Renal cortex interstitium (tissue), 11 donors: ENCODE data around the gene ZBTB17. TPM values are rescaled to one million over a fixed set of nuclear protein-coding genes. Genes with fewer than 3 reads are reported as not detected.
A peak's percentile ranks its signal among the peaks of the same experiment; 100 is the strongest.
"Not testable (repeated sequence)": the region's sequence is repeated elsewhere in the genome, so short reads cannot be mapped to it uniquely, and the experiment has no call there.

Experiments used
- DNase-seq, 11 donors: peaks; one replicate each; pipeline ENCODE4 v3.0.0-alpha.2; 2013; ENCODE audit warnings: low read depth in 9 of 11, low spot score in 4 of 11; ENCODE audit errors: extremely low read depth in 1 of 11
- polyA plus RNA-seq, 3 donors: library from polyadenylated mRNA; unstranded; fragments of 120-200 nt; gene quantifications; one replicate each; pipeline ENCODE4 v1.2.1, GENCODE V29; 2013; ENCODE audit not compliant: insufficient read length in 3 of 3

The ZBTB17 gene
- polyA plus RNA-seq, 3 donors: 27.9 to 35.0 (median 30.6) TPM

DNA sequence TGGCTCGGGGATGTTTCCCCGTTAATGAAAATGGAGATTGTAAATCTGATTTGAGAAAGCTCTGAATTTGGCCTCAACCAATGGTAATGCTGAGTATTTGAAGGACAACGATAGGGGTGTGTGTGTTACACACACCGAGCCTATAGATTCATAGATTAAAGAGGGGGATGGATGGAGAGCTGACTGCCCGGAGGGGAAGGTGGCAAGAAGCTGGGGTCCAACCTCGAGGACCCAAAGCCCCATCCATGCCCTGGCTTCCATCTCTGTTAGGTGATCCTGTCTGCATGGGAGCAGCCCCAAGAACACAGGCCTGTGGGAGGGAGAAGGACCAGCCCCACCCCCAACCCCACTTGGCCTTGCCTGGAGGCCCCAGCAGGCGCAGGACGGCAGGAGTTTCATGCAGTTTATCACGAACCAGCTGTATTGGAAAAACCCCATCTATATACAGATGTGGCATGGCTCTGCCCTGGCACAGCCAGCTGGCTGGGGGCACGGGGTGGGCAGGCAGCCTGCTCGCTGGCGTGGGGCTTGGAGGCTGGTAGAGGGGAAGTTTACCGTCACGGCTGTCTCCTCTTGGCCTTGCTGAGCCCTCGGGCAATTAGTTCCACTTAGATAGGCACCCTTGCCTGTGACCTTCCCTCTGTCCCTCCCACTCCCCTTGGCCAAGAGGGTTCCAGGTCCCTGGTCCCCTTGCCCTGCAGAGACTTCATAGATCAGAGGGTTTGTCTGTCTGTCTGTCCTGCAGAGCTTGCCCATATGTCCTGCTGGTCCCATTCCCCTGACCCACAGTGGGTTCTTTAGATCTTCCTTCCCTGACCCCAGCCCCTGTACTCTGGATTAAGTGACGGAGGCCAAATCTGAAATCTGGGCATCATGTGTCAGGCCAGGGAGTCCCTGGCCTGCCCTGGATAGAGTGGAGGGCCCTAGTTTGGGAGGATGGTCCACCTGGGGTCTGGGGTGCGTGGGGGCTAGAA, 38.9 kb upstream of the ZBTB17 start:
- no peak for DNase-seq

DNA sequence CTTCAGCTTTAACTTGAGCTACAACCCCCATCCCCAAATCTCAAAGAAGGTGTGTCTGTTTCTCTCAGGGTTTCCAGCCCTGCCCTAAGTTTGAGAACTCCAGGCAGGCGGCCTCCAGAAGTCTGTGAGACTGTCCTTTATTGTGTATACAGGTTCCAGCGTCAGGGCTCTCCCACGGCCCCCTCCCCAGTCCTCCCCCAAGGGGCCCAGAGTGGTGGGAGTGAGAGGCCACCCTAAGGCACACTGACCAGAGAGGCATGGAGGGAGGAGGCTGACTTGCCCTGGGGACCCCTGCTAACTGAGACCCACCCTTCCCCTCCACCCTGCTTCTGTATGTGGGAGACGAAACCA, 38.0 kb upstream of the ZBTB17 start:
- DNase-seq: no peak

DNA sequence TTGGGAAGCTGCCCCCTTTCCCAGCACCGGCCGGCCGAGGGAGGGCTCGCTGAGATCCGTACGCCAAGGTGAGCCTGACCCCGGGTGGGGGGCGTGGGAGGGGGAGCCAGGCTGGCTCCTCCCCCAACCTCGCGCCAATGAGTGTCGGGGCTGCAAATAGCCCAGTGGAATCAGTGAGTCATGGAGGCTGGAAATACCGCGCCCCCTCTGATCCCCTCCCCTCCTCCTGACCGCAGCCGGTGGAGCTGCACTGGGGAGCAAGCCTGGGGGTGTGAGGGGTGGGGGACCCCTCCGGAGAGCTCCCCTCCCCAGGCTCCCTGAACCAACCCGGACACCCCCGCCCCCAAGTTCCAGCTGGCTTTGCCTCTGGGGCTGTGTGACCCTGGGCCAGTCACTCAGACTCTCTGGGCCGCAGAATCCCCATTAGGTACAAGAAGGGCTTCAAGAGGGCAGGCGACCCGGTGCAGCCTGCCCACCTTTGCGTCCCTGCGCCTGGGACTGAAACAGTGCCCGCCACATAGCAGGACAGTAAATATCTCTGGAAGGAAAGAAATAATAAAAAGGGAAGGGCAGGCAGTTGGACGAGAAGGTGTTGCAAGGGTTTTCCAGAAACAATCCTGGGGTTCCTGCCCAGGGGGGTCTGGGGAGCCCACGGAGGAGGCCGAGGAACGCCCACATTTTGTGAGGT, 37.5 kb upstream of the ZBTB17 start:
- peak in 2 of 11 donors; percentile 58 to 66 for DNase-seq

DNA sequence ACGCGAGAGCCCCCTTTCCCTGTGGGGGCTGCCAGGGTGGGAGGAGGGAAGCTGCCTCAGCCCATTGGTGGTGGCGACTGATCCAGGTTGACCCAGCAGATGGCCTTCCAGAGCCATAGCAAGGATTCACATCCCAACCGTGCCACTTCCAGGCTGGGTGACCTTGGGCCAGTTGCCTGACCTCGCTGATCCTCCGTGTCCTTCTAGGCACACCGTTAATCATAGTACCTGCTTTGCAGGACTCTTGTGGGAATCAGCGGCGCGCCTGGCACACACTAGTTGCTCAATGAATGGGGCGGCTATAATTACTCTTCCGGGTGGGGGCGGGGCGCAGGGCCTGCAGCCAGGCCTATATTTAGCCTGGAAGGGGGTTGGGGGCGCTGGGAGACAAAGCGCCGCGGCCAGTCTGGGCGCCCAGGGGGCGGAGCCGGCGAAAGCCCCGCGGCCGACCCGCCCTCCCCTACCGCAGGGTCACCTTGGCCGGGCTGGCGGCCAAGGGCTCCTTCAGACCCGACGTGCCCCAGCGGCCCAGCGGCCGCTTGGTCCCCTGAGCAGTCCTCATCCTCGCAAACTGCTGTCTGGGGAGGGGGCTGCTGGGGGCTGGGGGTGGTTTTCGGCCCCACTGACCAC, 36.8 kb upstream of the ZBTB17 start:
- peak in 2 of 11 donors; percentile 59 to 63 for DNase-seq

DNA sequence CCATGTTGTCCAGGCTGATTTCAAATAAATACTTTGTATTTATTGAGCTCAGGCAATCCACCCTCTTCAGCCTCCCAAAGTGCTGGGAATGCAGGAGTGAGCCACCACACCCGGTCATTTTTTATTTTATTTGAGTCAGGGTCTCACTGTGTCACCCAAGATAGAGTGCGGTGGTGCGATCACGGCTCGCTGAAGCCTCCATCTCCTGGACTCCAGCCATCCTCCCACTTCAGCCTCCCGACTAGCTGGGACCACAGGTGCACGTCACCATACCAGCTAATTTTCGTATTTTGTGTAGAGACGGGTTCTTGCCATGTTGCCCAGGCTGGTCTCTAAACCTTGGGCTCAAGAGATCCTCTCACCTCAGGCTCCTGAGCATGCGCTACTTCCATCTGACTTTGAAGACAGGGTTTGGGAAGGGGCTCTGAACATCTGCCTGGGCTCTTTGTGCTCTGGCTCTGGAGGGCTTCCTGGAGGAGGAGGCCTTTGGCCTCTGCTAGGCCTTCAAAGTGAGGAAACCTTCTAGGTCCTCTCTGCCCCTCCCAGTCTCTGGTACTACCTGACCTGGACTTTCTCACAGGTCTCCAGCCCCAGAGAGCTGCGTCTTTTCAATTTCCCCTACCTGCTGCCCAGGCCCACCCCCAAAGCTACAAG, 36.2 kb upstream of the ZBTB17 start:
- no peak for DNase-seq

DNA sequence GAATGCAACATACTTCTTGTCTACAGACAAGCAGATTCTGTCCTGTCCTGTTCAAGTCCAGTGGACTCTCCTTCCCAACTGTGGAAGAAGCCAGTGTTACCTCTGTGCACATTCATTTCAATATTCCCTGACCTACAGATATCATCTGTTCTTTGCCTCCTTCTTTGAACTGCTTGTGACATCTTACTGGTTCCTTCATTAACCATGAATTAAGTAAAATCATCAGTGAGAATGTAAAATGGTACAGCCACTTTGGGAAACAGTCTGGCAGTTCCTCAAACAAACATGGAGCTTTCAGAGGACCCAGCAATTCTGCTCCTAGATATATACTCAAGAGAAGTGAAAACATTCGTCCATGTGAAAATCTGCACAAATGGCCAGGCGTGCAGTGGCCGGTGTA, 34.9 kb upstream of the ZBTB17 start:
- no peak for DNase-seq

DNA sequence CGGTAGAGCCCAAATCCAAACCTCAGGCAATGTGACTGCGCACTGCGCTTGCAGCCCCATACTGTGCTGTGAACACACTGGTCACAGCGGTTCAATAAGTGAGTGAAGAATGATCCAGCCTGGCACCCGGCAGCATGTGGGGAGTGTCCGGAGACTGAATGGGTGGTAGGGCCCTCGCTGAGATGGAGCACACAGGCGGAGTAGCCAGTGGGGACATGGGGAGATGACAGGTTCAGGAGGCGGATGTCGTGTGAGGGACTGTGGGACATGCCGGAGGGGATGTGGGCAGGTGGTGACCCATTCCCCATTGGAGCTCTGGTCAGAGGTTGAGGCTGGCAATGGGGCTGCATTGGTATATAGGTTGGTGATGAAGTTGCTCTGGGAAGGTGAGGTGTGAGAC, 33.8 kb upstream of the ZBTB17 start:
- DNase-seq: no peak

DNA sequence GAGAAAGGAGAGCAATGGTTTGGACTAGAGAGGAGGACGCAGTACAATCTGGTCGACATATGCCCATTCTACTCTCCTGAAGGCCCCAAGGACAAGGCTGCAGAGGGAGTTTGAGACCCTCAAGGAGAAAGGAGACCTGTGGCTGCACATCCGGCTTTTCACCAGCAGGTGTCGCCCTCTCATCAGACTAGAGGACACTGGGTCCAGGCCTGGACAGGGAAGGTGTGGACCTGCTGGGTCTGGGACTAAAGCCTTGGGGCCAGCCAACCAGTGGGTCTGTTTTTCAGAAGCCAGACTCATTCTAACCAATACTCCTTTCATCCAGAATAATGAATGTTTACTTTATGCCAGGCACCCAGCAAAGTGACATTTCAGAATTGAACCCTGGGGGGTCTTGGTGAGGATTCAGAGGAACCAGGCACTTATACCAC, 33.1 kb upstream of the ZBTB17 start:
- peak in 6 of 11 donors; percentile 54 to 74 (median 70) for DNase-seq

DNA sequence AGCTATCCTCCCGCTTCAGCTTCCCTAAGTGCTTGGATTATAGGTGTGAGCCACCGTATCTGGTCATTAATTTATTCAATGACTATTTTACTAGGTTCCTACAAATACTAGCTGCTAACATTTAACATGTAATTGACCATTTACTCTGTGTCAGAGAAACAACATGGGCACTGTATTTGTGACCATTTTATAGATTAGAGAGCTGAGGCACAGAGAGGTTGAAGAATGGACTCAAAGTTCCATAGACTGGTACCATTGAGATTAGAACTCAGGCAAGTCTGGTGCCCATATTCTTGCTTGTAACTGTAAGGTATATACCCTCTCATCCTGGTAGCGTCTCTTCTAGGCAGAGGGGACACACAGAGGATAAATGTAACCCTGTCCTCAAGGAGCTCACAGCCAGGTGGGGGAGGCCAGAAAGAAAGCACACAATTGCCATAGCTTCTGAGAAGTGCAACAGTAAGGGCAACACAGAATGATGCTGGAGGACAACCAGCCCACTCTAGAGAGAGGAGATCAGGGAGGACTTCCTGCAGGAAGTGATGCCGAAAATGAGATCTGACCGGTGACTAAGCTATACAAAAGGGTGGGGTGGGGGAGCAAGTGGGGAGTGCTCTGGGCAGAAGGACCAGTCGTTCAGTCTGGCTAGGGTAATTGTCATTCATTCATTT, 31.9 kb upstream of the ZBTB17 start:
- DNase-seq: no peak

DNA sequence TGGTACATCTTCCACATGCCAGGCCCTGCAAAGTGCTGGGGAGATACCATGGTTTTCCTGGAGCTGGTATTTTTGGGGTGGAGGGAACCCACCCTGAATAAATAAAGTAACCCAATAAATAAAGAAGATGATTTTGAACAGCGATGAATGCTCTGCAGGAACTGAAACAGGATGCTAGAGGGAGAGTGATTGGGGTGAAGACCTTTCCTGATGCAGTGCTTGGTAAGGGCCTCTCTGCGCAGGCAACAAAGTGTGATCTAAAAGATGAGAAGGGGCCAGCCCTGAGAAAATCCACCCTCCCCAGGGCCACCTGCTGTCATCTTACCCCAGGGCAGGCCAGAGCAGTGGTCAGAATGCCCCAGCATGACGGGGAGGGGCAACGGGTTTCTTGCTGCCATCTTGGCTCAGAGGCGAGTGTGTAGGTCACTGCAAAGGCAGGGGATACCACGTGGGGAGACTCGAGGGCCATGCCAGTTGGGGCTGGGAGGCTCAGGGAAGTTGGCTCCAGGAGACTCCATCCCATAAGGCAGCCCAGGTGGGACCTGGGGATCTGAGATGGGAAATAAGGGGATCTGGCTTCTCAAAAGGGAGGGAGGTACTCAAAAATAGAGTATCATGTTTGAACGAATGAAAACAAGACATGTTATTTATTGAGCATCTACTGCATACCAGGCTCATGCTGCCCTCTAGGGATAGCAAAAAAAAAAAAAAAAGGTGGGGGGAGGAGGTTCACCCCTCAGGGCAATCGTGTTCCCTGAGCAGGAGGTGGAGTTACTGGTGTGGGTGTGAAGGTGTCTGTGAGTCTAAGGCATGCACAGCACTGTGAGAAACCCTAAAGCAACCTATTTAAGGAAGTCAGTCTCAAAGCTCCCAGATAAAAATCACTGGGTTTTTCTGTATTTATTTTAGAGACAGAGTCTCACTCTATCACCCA, 30.9 kb upstream of the ZBTB17 start:
- no peak for DNase-seq

DNA sequence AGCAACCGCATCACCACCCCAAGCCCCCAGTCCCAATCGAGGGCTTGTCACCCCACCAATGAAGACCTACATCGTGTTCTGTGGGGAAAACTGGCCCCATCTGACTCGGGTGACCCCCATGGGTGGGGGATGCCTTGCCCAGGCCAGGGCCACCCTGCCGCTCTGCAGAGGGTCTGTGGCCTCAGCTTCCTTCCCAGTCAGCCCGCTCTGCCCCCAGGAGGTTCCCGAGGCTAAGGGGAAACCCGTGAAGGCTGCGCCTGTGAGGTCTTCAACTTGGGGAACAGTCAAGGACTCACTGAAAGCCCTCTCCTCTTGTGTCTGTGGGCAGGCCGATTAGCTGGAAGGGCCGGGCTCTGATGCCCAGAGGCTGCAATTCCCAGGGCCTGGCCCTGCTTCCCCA, 30.1 kb upstream of the ZBTB17 start:
- DNase-seq: no peak

DNA sequence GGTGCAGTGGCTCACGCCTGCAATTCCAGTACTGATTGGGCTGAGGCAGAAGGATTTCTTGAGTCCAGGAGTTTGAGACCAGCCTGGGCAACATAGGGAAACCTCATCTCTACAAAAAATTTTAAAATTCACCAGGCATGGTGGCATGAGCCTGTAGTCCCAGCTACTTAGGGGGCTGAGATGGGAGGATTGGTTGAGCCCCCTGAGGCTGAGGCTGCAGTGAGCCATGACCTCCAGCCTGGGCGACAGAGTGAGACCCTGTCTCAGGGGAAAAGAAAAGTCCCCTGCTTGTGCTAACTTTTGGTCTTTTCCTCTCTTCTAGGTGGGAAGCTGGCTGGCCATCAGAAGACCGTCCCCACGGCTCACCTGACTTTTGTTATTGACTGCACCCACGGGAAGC, 29.7 kb upstream of the ZBTB17 start:
- no peak for DNase-seq

DNA sequence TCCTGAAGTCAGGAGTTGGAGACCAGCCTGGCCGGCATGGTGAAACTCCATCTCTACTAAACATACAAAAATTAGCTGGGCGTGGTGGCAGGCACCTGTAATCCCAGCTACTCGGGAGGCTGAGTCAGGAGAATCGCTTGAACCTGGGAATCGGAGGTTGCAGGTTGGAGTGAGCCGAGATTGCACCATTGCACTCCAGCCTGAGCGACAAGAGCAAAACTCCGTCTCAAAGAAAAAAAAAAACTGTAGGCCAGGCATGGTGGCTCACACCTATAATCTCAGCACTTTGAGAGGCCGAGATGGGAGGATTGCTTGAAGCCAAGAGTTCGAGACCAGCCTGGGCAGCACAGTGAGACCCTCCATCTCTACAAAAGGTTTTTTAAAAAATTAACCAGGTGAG, 25.4 kb upstream of the ZBTB17 start:
- DNase-seq: not testable (repeated sequence)

DNA sequence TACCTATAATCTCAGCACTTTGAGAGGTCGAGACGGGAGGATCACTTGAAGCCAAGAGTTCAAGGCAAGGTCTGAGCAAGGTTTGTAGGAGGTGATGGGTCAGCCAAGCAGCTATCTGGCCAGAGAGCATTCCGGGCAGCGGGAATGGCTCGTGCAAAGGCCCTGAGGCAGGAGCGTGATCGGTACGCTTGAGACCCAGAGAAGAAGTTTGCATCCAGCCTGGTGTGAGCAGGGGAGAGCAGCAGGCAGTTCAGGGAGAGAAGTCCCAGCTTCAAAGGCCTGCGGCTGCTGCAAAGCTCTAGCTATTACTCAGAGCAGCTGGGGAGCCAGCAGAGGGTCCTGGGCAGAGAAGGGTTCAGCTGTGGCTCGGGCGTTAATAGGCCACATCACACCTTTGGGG, 23.0 kb upstream of the ZBTB17 start:
- DNase-seq: no peak

DNA sequence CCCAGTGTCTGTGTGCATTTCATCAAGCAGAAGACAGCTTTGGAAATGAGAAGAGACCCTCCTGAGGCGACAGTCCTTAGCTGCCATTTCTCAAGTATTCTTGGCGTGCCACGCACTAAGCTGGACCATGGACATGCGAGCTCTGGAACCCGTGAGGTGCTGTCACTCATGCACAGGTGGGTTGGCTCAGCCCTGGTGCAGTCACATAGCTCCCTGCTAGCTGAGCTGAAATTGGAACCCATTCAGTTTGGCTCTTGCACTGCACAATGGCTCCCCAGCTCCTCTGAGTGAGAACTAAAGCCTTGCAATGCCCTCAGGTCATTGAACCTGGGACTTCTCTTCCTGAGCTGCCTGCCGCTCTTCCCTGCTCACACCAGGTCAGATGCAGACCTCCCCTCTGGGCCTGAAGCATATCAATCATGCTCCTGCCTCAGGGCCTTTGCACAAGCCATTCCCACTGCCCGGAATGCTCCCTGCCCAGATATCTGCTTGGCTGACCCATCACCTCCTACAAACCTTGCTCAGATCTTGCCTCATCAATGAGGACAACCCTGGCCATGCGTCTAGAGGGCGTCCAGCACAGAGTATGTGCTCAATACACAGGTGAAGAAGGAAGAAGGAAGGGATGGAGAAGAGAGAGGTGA, 21.9 kb upstream of the ZBTB17 start:
- no peak for DNase-seq

DNA sequence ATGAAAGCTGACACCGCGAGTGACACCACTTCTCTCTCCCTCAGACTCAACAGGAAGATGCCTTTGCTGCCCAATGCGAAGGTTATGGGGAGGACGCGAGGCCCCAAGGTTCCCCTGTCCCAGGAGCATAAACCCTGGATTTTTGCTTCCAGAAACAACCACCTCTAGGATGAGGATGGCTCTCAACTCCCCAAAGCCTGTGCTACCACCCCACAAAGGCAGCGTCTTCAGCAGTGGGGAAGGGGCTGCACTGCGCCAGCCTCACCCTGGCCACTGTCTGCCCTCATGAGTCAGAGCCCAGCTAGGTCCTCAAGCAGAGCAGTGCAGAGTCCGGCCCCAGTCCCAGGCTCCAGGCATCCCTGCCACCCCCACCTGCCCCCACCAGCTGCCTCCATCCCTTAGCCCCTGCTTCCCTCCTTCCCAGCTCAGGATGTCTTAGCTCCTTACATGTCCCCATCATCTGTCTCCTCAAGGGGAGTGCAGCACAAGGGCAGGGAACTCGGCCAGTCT, 21.2 kb upstream of the ZBTB17 start:
- no peak for DNase-seq
